Measurements from ENCODE around the gene ALKBH3. TPM values are rescaled to one million over a fixed set of nuclear protein-coding genes. Genes with fewer than 3 reads are reported as not detected.

ALKBH3 gene
- total RNA-seq, 1 donor from 2014 or later, result 22.0 TPM

- no peaks in the 10 kb centered on the region for H3K4me1 Mint-ChIP-seq (ENCODE audit: low read depth)
- H3K27me3 Mint-ChIP-seq, result peaks cover 31% of the 10 kb centered on the region
- H3K4me3 Mint-ChIP-seq (ENCODE audit: low read depth), result no peak overlapping the region
- no peaks in the 10 kb centered on the region for H3K36me3 Mint-ChIP-seq (ENCODE audit: insufficient read depth)
- no peak for DNase-seq (ENCODE audit: low spot score, unreplicated experiment)
- H3K9me3 Mint-ChIP-seq (ENCODE audit: low read depth), result no peaks in the 10 kb centered on the region
- TF ChIP-seq, protein P1, sequence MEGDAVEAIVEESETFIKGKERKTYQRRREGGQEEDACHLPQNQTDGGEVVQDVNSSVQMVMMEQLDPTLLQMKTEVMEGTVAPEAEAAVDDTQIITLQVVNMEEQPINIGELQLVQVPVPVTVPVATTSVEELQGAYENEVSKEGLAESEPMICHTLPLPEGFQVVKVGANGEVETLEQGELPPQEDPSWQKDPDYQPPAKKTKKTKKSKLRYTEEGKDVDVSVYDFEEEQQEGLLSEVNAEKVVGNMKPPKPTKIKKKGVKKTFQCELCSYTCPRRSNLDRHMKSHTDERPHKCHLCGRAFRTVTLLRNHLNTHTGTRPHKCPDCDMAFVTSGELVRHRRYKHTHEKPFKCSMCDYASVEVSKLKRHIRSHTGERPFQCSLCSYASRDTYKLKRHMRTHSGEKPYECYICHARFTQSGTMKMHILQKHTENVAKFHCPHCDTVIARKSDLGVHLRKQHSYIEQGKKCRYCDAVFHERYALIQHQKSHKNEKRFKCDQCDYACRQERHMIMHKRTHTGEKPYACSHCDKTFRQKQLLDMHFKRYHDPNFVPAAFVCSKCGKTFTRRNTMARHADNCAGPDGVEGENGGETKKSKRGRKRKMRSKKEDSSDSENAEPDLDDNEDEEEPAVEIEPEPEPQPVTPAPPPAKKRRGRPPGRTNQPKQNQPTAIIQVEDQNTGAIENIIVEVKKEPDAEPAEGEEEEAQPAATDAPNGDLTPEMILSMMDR (IDR thresholded peaks at IDR 0.05; ENCODE audit: unreplicated experiment), result no peak
- no peak overlapping the region for H3K27ac Mint-ChIP-seq
These were observed 53.2 kb downstream of the ALKBH3 start for GRCh38 chr11:43933608-43934551.

GRCh38 chr11:43934601-43935423, 54.2 kb downstream of the ALKBH3 start:
- H3K36me3 Mint-ChIP-seq (ENCODE audit: insufficient read depth), result no peaks in the 10 kb centered on the region
- H3K4me1 Mint-ChIP-seq (ENCODE audit: low read depth), result no peaks in the 10 kb centered on the region
- no peak overlapping the region for H3K4me3 Mint-ChIP-seq (ENCODE audit: low read depth)
- no peak for DNase-seq (ENCODE audit: low spot score, unreplicated experiment)
- no peaks in the 10 kb centered on the region for H3K9me3 Mint-ChIP-seq (ENCODE audit: low read depth)
- no peak overlapping the region for H3K27ac Mint-ChIP-seq
- H3K27me3 Mint-ChIP-seq, result peaks cover 39% of the 10 kb centered on the region
- TF ChIP-seq, protein P1 (IDR thresholded peaks at IDR 0.05; ENCODE audit: unreplicated experiment), result no peak

GRCh38 chr11:43935424-43935979, 54.9 kb downstream of the ALKBH3 start:
- H3K36me3 Mint-ChIP-seq (ENCODE audit: insufficient read depth), result no peaks in the 10 kb centered on the region
- H3K9me3 Mint-ChIP-seq (ENCODE audit: low read depth), result no peaks in the 10 kb centered on the region
- no peaks in the 10 kb centered on the region for H3K4me1 Mint-ChIP-seq (ENCODE audit: low read depth)
- no peak overlapping the region for H3K27ac Mint-ChIP-seq
- peaks cover 42% of the 10 kb centered on the region for H3K27me3 Mint-ChIP-seq
- TF ChIP-seq, protein P1 (IDR thresholded peaks at IDR 0.05; ENCODE audit: unreplicated experiment), result no peak
- no peak for DNase-seq (ENCODE audit: low spot score, unreplicated experiment)
- no peak overlapping the region for H3K4me3 Mint-ChIP-seq (ENCODE audit: low read depth)

- Mint-ChIP-seq H3K36me3 (ENCODE audit: insufficient read depth) (no peaks in the 10 kb centered on the region), H3K9me3 (ENCODE audit: low read depth) (no peaks in the 10 kb centered on the region), H3K4me3 (ENCODE audit: low read depth) (no peak overlapping the region), H3K27me3 (peaks cover 48% of the 10 kb centered on the region), H3K27ac (no peak overlapping the region), H3K4me1 (ENCODE audit: low read depth) (no peaks in the 10 kb centered on the region)
- DNase-seq (ENCODE audit: low spot score, unreplicated experiment), result no peak
- TF ChIP-seq, protein P1 (IDR thresholded peaks at IDR 0.05; ENCODE audit: unreplicated experiment), result no peak
These were observed 55.4 kb downstream of the ALKBH3 start for GRCh38 chr11:43936076-43936475.
